ENCODE measurements around the gene SESTD1. TPM values are rescaled to one million over a fixed set of nuclear protein-coding genes. Genes with fewer than 3 reads are reported as not detected.

SESTD1 gene
- total and polyA plus RNA-seq, 2 of the 8 experiments (the other 6 are each of a cell fraction or from before 2014, with no cell fraction given) = 5.2 to 49.6 TPM

GRCh38 chr2:179275253-179276012 is 10.8 kb upstream of the SESTD1 start:
- no peak overlapping the region for H4K5ac ChIP-seq (ENCODE audit: insufficient read length, low read depth, low read length)
- no peak overlapping the region for H2BK20ac ChIP-seq (ENCODE audit: low read length)
- WGBS, 2 experiments (ENCODE audit: extremely low coverage in 1 of 2, insufficient coverage in 1 of 2, insufficient read length in 1 of 2, insufficient replicate concordance in 2 of 2, low coverage in 1 of 2, low lambda C conversion rate in 2 of 2, missing lambda C conversion rate in 1 of 2) = 85% methylated on average over 4 of the region's 4 CpGs; no CpG with 5 or more reads in 1 of the 2 experiments
- no peak overlapping the region for H2BK12ac ChIP-seq (ENCODE audit: low read depth, low read length)
- H2BK5ac ChIP-seq (ENCODE audit: low read depth, low read length) = no peak overlapping the region
- no peak overlapping the region for H3K27ac ChIP-seq (ENCODE audit: low read depth, low read length)
- no peaks in the 10 kb centered on the region for H3K79me2 ChIP-seq (ENCODE audit: control insufficient read depth in 1 of 2, insufficient read depth in 2 of 2, low read length in 2 of 2)
- H2AFZ ChIP-seq (ENCODE audit: low read length) = no peak overlapping the region
- H2AK5ac ChIP-seq (ENCODE audit: low read depth, low read length) = no peak overlapping the region
- no peaks in the 10 kb centered on the region for H3K23me2 ChIP-seq (ENCODE audit: low read depth, low read length)
- H3K4ac ChIP-seq (replicated peaks; ENCODE audit: insufficient read length, low read depth, low read length) = no peak overlapping the region
- no peaks in the 10 kb centered on the region for H3K27me3 ChIP-seq (replicated peaks in 1 of 4; ENCODE audit: control insufficient read depth in 3 of 4, extremely low read depth in 1 of 4, insufficient read depth in 3 of 4, low read length in 3 of 4)
- H4K91ac ChIP-seq (replicated peaks; ENCODE audit: insufficient read length, low read length) = no peak overlapping the region
- H4K20me1 ChIP-seq (replicated peaks in 1 of 2; ENCODE audit: control insufficient read depth in 1 of 2, insufficient read depth in 2 of 2, low read length in 2 of 2) = no peaks in the 10 kb centered on the region
- H3K9ac ChIP-seq (replicated peaks in 1 of 4; ENCODE audit: extremely low read depth in 1 of 4, low read depth in 3 of 4, low read length in 3 of 4) = no peak overlapping the region
- DNase-seq (ENCODE audit: low read depth in 1 of 2, low spot score in 2 of 2) (no peak), FAIRE-seq (no peak)
- POLR2A ChIA-PET (ENCODE audit: partially characterized antibody) = interaction anchor here (1.3 kb wide), 1 partner anchor 12 kb away, joined by 5 read pairs; no protein-coding TSS in a partner anchor
- no peak overlapping the region for H3K18ac ChIP-seq (ENCODE audit: extremely low read depth, low read length)
- H2BK15ac ChIP-seq (ENCODE audit: low read length) = no peak overlapping the region
- CTCF ChIA-PET (ENCODE audit: partially characterized antibody) = interaction anchor here (0.6 to 0.8 kb wide), 2 partner anchors 65 to 121 kb away, joined by 3 read pairs; no protein-coding TSS in a partner anchor
- no peaks in the 10 kb centered on the region for H3K79me1 ChIP-seq (ENCODE audit: low read depth, low read length)
- H3K23ac ChIP-seq (ENCODE audit: insufficient read length) = no peak overlapping the region
- no peaks in the 10 kb centered on the region; a peak in 1 of 7 replicates for H3K4me1 ChIP-seq (replicated peaks in 1 of 4; ENCODE audit: control insufficient read depth in 3 of 4, insufficient read depth in 4 of 4, low read length in 3 of 4)
- no peak overlapping the region for H3K4me3 ChIP-seq (ENCODE audit: extremely low read depth in 1 of 4, insufficient read depth in 2 of 4, low read depth in 3 of 4, low read length in 4 of 4)
- H3K36me3 ChIP-seq (ENCODE audit: control insufficient read depth in 2 of 4, insufficient read depth in 4 of 4, low read length in 3 of 4) = no peaks in the 10 kb centered on the region
- no peak overlapping the region for H3K14ac ChIP-seq (ENCODE audit: insufficient read length)
- no peak overlapping the region for H3K4me2 ChIP-seq (ENCODE audit: insufficient read depth in 1 of 2, low read depth in 2 of 2, low read length in 2 of 2)
- no peak overlapping the region for H3K56ac ChIP-seq (replicated peaks; ENCODE audit: insufficient read length, low read depth, low read length)
- no peak overlapping the region for H4K8ac ChIP-seq (ENCODE audit: extremely low read depth, insufficient read depth, low read length)
- no peaks in the 10 kb centered on the region for H3K9me3 ChIP-seq (ENCODE audit: insufficient read depth in 2 of 2, low read depth in 1 of 2, low read length in 1 of 2)
- no peak overlapping the region for H2BK120ac ChIP-seq (replicated peaks; ENCODE audit: low read depth, low read length)
- TF ChIP-seq TEAD4 (IDR thresholded peaks at IDR 0.05; ENCODE audit: low read depth, low read length) (no peak), SUZ12 (IDR thresholded peaks at IDR 0.05; ENCODE audit: low read length) (no peak), TAF7 (optimal IDR thresholded peaks at IDR 0.05; ENCODE audit: borderline replicate concordance, low read depth, low read length) (no peak), KDM4A (IDR thresholded peaks at IDR 0.05; ENCODE audit: low read depth, low read length, severe bottlenecking) (no peak), KDM5A (IDR thresholded peaks at IDR 0.05; ENCODE audit: low read length) (no peak), CTBP2 (IDR thresholded peaks at IDR 0.05; ENCODE audit: borderline replicate concordance, insufficient read depth, insufficient read length, low read length) (no peak)
